ENCODE results near the gene NSD2. TPM values are rescaled to one million over a fixed set of nuclear protein-coding genes. Genes with fewer than 3 reads are reported as not detected.

NSD2 gene
- total RNA-seq, 6 experiments from 2014 or later = 11.4 to 19.4 (median 14.0) TPM

DNA sequence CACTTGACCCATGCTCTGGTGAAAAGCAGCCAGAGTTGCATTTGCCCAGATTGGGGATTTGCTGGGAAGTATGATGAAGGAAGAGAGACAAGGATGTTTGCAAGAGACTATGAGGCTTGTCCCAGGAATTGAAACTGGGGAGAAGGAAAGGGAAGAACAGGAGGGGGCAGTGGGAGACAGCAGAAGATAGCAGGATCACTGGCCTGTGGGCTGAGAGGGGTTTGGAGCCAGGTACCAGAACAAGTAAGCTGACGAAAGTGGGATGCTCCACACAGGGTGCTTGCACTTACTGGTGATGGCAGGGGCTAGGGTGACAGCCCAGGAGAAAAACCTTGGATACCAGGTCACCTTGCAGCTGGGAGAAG is 11.8 kb upstream of the NSD2 start:
- no peaks in the 10 kb centered on the region for H3K36me3 ChIP-seq
- H3K4me3 ChIP-seq = no peak overlapping the region
- intact Hi-C loops (cut with DNase I) = no loop called here
- DNase-seq (no peak), ATAC-seq (no peak)
- H3K27ac ChIP-seq = no peak overlapping the region
- peaks cover 0 to 8% (median 2%) of the 10 kb centered on the region in 4 donors for H3K4me1 ChIP-seq
- H3K27me3 ChIP-seq = no peaks in the 10 kb centered on the region
- WGBS (ENCODE audit: insufficient coverage, low coverage, low lambda C conversion rate, missing lambda C conversion rate) = no CpG with 5 or more reads among the region's 1 CpG
- TF ChIP-seq, protein P1, sequence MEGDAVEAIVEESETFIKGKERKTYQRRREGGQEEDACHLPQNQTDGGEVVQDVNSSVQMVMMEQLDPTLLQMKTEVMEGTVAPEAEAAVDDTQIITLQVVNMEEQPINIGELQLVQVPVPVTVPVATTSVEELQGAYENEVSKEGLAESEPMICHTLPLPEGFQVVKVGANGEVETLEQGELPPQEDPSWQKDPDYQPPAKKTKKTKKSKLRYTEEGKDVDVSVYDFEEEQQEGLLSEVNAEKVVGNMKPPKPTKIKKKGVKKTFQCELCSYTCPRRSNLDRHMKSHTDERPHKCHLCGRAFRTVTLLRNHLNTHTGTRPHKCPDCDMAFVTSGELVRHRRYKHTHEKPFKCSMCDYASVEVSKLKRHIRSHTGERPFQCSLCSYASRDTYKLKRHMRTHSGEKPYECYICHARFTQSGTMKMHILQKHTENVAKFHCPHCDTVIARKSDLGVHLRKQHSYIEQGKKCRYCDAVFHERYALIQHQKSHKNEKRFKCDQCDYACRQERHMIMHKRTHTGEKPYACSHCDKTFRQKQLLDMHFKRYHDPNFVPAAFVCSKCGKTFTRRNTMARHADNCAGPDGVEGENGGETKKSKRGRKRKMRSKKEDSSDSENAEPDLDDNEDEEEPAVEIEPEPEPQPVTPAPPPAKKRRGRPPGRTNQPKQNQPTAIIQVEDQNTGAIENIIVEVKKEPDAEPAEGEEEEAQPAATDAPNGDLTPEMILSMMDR (IDR thresholded peaks at IDR 0.05) = no peak
- H3K9me3 ChIP-seq = no peaks in the 10 kb centered on the region

DNA sequence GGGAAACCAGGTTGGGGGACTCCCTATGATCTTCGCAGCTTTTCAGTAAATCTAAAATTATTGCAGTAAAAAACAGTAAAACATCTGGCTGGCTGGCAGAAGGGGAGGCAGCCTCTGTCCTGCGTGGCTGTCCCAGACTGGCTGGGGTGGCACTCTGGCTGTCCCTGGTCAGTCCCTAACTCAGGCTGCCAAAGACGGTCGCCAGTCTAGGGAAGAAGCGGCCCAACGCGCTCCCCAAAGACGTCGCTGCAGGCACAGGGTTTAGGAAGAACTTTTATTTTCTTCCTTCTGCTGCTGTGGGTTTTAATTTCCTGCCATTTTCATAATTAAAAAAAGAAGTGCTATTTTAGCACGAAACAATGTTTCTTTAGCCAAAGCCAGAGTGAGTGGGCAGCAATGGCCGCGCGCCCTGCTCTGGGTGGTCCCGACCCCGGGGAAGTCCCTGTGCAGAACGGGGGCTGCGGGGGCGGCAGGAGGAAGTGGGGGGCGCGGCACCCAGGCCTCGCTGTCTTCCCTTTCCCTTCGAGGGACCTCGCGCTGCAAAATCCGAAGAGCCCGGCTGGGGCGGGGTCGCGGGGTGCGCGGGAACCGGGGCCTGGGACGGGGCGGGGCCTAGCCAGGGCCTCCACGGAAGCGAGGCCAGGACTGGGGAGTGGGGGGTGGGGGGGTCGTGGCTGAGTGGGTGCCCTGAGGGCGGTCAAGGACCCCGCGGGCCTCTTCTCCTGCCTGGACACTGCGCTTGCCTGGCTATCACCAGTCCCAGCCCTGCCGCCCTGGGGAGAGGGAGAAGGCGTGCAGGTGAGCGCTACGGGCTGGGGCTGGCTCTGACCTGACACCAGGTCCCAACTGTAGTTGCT is 8.9 kb upstream of the NSD2 start:
- Histone ChIP-seq H3K36me3 (no peaks in the 10 kb centered on the region), H3K4me3 (no peak overlapping the region), H3K27ac (no peak overlapping the region), H3K9me3 (no peaks in the 10 kb centered on the region), H3K4me1 (peaks cover 0 to 4% (median 0%) of the 10 kb centered on the region in 4 donors), H3K27me3 (no peaks in the 10 kb centered on the region)
- intact Hi-C loops (cut with DNase I) = no loop called here
- ATAC-seq = no peak
- TF ChIP-seq POLR2A (IDR thresholded peaks at IDR 0.05) = no peak
- TF ChIP-seq, protein P1 (IDR thresholded peaks at IDR 0.05) = no peak
- 37% methylated on average over 17 of the region's 45 CpGs for WGBS (ENCODE audit: insufficient coverage, low coverage, low lambda C conversion rate, missing lambda C conversion rate)
- no peak for DNase-seq

DNA sequence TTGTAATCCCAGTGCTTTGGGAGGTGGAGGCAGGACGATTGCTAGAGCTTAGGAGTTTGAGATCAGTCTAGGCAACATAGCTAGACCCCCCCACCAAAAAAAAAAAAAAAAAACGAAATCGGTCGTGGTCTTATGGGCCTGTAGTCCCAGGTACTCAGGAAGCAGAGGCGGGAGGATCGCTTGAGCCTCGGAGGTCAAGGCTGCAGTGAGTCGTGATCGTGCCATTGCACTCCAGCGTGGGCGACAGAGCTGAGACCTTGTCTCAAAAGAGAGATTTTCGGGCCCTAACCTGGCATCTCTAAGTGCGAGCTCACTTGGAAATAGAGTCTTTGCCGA is 8.3 kb upstream of the NSD2 start:
- WGBS (ENCODE audit: insufficient coverage, low coverage, low lambda C conversion rate, missing lambda C conversion rate) = 67% methylated on average over 11 of the region's 14 CpGs
- Histone ChIP-seq H3K9me3 (no peaks in the 10 kb centered on the region), H3K27me3 (no peaks in the 10 kb centered on the region), H3K4me3 (no peak overlapping the region), H3K4me1 (peaks cover 0 to 4% (median 0%) of the 10 kb centered on the region in 4 donors), H3K36me3 (no peaks in the 10 kb centered on the region), H3K27ac (no peak overlapping the region)
- DNase-seq (no peak), ATAC-seq (no peak)
- intact Hi-C loops (cut with DNase I) = no loop called here
- TF ChIP-seq POLR2A (IDR thresholded peaks at IDR 0.05) = no peak
- TF ChIP-seq, protein P1 (IDR thresholded peaks at IDR 0.05) = no peak

DNA sequence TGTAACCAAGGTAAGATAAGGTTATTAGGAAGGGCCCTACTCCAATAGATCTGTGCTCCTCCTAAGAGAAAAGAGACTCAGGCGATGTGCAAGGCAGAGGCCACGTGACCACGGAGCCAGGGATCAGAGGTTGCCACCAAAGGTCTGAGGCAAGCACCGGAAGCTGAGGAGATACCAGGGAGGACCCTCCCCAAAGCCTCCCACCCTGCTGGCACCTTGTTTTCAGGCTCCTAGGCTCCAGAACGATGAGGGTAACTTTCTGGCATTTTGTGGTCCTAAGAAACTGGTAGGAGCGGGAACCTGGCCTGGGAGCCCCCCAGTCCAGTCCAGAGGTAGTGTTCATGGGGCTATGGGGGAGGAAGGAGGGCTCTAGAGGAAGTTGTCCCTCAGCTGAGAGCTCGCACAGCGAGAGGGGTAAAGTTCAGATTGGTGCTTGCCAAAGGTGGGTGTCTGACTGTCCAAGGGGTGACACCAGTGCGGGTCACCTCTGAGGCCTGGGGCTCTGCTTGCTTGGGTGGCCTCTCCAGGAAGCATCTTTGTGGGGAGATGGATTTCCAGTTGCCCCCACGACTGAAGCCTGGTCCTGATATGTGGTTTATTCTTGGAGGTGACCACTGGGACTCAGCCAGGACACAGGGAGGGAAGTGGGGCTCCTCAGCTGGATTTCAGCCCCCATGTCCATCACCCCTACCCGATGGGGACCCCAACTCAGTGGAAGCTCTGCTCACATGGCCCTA is 7.7 kb upstream of the NSD2 start:
- no peak for DNase-seq
- H3K27me3 ChIP-seq = no peaks in the 10 kb centered on the region
- H3K9me3 ChIP-seq = no peaks in the 10 kb centered on the region
- H3K4me3 ChIP-seq = no peak overlapping the region
- H3K27ac ChIP-seq = no peak overlapping the region
- TF ChIP-seq, protein P1 (IDR thresholded peaks at IDR 0.05) = no peak
- no peak for TF ChIP-seq POLR2A (IDR thresholded peaks at IDR 0.05)
- H3K4me1 ChIP-seq = peaks cover 0 to 4% (median 0%) of the 10 kb centered on the region in 4 donors
- intact Hi-C loops (cut with DNase I) = no loop called here
- no peaks in the 10 kb centered on the region for H3K36me3 ChIP-seq
- no peak for ATAC-seq
- 53% methylated on average over 5 of the region's 11 CpGs for WGBS (ENCODE audit: insufficient coverage, low coverage, low lambda C conversion rate, missing lambda C conversion rate)

All from right lobe of liver (tissue), 6 donors.